ENCODE measurements around the gene TMEM176B.

TMEM176B gene

DNA sequence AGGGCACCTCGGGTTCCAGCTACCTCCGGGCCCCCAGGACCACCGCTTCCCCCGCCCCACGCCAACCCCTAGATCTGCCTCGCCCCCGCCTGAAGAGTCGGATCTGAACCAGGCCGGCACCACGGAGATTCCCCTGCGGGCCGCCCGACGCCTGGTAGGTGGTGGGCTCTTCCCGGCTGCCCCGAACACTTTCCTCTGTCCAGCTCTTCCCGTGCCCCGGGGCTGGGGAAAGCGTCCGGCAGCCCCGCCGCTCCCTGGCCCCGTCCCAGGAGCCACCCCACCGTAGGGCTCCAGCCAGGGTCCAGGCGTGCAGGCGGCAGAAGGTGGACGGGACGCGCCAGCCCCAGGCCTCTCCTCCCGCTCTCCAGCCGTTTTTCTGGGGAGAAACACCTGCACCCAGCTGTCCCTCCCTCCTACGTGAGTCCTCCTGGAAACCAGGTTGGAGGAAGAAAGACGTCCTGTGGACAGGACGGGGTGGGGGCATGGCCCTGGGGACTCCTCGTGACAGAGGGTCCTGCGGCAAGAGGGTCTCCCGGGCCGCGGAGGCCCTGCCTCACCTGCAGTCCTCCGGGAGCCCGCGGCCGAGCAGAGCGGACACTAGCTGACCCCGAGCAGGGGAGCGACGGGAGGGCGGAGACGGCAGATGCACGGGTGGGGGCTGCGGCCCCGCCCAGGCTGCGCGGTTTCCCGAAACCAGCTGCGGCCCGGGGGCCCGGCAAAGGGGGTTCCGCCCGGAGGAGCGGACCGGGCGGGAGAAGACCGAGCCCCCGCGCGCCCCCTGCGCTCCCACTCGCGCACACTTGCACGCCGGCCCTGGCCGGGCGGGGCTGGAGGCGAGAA, at the start of gene TMEM176B:
TMEM176B (minus strand) TSS at position 624 of the 840 bp plus-strand sequence. CDS start 3,795 bp downstream, outside the sequence.
- no peak within 1 kb of the TSS for H3K27ac ChIP-seq
- TF ChIP-seq, protein P1, sequence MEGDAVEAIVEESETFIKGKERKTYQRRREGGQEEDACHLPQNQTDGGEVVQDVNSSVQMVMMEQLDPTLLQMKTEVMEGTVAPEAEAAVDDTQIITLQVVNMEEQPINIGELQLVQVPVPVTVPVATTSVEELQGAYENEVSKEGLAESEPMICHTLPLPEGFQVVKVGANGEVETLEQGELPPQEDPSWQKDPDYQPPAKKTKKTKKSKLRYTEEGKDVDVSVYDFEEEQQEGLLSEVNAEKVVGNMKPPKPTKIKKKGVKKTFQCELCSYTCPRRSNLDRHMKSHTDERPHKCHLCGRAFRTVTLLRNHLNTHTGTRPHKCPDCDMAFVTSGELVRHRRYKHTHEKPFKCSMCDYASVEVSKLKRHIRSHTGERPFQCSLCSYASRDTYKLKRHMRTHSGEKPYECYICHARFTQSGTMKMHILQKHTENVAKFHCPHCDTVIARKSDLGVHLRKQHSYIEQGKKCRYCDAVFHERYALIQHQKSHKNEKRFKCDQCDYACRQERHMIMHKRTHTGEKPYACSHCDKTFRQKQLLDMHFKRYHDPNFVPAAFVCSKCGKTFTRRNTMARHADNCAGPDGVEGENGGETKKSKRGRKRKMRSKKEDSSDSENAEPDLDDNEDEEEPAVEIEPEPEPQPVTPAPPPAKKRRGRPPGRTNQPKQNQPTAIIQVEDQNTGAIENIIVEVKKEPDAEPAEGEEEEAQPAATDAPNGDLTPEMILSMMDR (conservative IDR thresholded peaks at IDR 0.05) = no peak

DNA sequence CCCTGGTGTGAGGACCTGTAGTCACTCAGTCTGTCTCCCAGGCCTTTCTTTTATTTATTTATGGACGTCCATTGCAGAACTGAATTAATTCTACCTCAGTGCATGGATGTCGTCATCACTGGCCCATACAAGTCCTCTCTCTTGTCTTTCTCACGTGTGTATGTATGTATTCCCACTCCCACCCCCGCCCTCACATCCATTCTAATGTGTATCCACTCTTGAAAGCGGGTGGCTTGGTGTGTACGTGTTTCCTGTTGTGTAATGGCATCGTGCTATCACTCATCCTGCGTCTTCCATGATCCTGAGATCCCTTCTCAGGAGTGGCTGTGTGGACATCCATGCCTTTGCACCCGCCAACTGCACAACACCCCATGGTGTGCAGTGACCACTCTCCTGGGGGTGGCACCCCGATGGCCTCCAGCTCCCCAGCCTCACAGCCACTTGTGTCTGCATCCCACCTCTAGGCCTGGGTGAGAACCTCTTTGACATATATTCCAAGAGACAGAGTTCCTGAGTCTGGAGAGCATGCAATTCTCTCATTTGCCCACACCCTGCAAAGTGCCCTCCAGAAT, 49.1 kb upstream of the TMEM176B start:
- H3K27ac ChIP-seq = no peak overlapping the region
- TF ChIP-seq, protein P1 (conservative IDR thresholded peaks at IDR 0.05) = no peak

DNA sequence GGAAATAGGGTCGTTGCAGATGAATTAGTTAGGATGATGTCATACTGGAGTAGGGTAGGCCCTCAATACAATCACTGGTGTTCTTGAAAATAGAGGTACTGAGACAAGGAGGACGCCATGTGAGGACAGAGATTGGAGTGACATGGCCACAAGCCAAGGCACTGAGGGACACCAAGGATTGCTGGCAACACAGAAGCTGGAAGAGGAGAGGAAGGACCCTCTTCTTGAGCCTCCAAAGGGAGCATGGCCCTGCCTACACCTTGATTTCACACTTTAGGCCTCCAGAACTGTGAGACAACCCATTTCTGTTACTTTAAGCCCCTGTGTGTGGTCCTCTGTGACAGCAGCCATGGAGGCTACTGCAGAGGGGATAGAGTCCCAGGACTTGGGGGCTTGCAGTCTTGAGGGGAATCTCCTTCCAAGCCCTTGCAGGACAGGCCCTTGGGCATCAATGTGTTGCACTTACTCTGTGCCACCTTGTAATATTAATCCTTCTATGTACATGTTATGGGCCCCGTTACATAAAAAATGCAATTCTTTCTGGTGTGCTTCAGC, 48.5 kb upstream of the TMEM176B start:
- H3K27ac ChIP-seq = no peak overlapping the region

DNA sequence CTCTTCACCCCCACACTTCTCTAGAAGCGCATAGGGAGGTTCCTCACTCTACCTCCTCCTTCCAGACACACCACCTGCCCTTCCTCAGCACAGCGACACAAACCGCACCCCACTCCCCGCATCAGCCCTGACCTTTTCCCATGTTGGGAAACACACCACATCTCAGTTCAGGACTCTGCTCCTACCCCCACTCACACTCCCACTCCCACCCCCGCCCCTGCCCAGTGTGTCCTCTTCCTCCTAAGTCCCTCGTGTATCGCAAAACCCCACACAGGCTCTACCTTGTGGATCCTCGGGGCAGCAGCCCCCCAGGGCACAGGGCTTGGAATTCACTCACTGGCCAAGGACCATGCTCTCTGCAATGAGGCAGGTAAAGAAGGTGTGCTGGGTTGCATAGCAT, 47.9 kb upstream of the TMEM176B start:
- TF ChIP-seq, protein P1 (conservative IDR thresholded peaks at IDR 0.05) = no peak
- no peak overlapping the region for H3K27ac ChIP-seq

More for the DNA sequence above, 48.5 kb upstream of the TMEM176B start:
- TF ChIP-seq, protein P1 (conservative IDR thresholded peaks at IDR 0.05) = no peak

DNA sequence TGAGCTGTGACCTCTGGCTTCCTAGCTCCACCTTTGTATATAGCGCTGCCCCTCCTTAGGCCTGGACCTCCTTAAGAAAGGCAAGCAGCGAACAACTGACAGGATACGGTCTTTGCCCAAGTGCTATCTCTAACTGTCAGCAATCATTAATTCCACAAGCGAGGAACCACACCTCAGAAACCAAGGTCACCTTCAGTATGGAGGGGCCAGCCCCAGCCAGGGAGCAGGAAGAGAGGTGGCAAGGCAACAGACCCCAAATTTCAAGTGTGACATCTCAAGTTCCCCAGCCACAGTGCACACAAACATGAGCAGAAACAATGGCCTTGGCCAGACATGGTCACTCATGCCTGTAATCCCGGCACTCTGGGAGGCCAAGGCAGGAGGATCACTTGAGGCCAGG, 47.4 kb upstream of the TMEM176B start:
- no peak overlapping the region for H3K27ac ChIP-seq
- TF ChIP-seq, protein P1 (conservative IDR thresholded peaks at IDR 0.05) = no peak

DNA sequence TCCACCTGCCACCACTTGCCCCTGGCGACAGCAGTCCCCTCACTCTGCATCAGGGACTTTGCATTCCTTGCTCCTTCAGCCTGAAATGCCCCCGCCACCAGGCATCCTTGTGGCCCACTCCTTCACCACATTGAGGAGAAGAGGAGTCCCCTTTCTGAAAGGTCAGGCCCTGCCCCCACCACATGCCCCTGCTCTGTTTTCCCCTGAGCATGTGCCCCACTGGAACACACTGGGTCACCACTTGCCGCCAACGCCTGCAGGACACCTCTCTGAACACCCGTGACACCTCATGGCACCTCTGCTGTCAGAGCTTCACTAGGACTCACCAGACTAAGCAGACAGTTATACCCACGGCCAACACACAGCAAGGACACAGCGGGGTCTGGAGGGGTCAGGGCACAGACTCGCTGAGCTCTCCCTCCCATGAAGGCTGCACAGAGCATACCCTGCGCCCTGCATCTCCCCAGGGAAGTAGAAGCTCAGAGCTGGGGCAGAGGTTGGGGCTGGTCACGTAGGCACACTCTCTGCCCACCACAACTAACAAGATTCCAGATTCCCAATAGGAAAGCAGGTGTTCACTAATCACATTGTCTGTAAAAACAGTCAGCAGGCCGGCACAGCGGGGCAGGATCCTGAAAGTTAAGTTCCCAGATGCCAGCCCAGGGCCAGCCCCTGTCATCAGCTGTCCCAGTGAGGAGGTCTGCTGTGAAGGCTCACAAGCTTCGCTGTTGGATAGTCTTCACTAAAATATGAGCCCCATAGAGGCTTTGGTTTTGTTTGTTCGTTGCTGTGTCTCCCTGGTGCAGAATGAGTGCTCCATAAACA, 46.3 kb upstream of the TMEM176B start:
- H3K27ac ChIP-seq = no peak overlapping the region
- TF ChIP-seq, protein P1 (conservative IDR thresholded peaks at IDR 0.05) = no peak

Measured in VCaP (cell line).